PFSK-1 (cell line): ENCODE results near the gene PLA2G4B.

Experiments used
- FOXP2 ChIP-seq: optimal IDR thresholded peaks from 2 replicates; pipeline ENCODE3; 2011; ENCODE audit warnings: borderline replicate concordance, control low read depth, inconsistent platforms; ENCODE audit not compliant: insufficient read depth; ENCODE audit errors: extremely low read length, extremely low read depth
- POLR2AphosphoS5 ChIP-seq: IDR thresholded peaks from 2 replicates; pipeline ENCODE4 v1.6.1; 2012; ENCODE audit warnings: low read depth, mild to moderate bottlenecking, control low read depth, low read length, moderate library complexity
- REST ChIP-seq, 2 experiments: IDR thresholded peaks; 2 replicates each; pipeline versions ENCODE4 v1.6.1 to v1.8.0; 2011 to 2012; ENCODE audit warnings: low read depth in 2 of 2, low read length in 2 of 2, control low read depth in 1 of 2, inconsistent platforms in 1 of 2, mild to moderate bottlenecking in 1 of 2, moderate library complexity in 1 of 2; ENCODE audit not compliant: insufficient read depth in 1 of 2
- SIN3A ChIP-seq: IDR thresholded peaks from 2 replicates; pipeline ENCODE4 v1.6.1; 2012; ENCODE audit warnings: mild to moderate bottlenecking, low read length, moderate library complexity, borderline replicate concordance; ENCODE audit not compliant: insufficient read depth
- TAF1 ChIP-seq: IDR thresholded peaks from 2 replicates; pipeline ENCODE4 v1.6.1; 2012; ENCODE audit warnings: low read length, control low read depth, borderline replicate concordance; ENCODE audit not compliant: insufficient read depth

The PLA2G4B gene

GRCh38 chr15:41887161-41887560 lies 48.5 kb downstream of the PLA2G4B start:
- TF ChIP-seq REST (IDR thresholded peaks at IDR 0.05; ENCODE audit: insufficient read depth in 1 of 2, low read depth in 2 of 2, low read length in 2 of 2): no peak
- TF ChIP-seq SIN3A: no peak
- no peak for TF ChIP-seq TAF1

GRCh38 chr15:41887893-41888292 lies 49.2 kb downstream of the PLA2G4B start:
- TF ChIP-seq TAF1: no peak
- TF ChIP-seq SIN3A: no peak
- TF ChIP-seq POLR2AphosphoS5: no peak
- TF ChIP-seq FOXP2: no peak
- TF ChIP-seq REST (IDR thresholded peaks at IDR 0.05; ENCODE audit: insufficient read depth in 1 of 2, low read depth in 2 of 2, low read length in 2 of 2): no peak

GRCh38 chr15:41888662-41889253 lies 50.1 kb downstream of the PLA2G4B start:
- no peak for TF ChIP-seq TAF1
- TF ChIP-seq REST (IDR thresholded peaks at IDR 0.05; ENCODE audit: insufficient read depth in 1 of 2, low read depth in 2 of 2, low read length in 2 of 2): no peak
- no peak for TF ChIP-seq SIN3A
- no peak for TF ChIP-seq POLR2AphosphoS5
- no peak for TF ChIP-seq FOXP2

- no peak for TF ChIP-seq REST (IDR thresholded peaks at IDR 0.05; ENCODE audit: insufficient read depth in 1 of 2, low read depth in 2 of 2, low read length in 2 of 2)
- no peak for TF ChIP-seq FOXP2
- no peak for TF ChIP-seq POLR2AphosphoS5
Observed at GRCh38 chr15:41890050-41890690, 51.5 kb downstream of the PLA2G4B start.

GRCh38 chr15:41891226-41891625 lies 52.6 kb downstream of the PLA2G4B start:
- no peak for TF ChIP-seq FOXP2
